GM23248 (cell line): ENCODE results near the gene MTHFR. TPM values are rescaled to one million over a fixed set of nuclear protein-coding genes. Genes with fewer than 3 reads are reported as not detected.
"Not testable (repeated sequence)": the region's sequence is repeated elsewhere in the genome, so short reads cannot be mapped to it uniquely, and the experiment has no call there.

ENCODE experiments used
- DNase-seq: peaks from one replicate; pipeline ENCODE4 v3.0.0-alpha.2; 2015
- H2AFZ ChIP-seq: fragments of 200-600 bp; sonication (generic); 2 replicates; pipeline ENCODE4 v1.6.1; 2016; ENCODE audit warnings: antibody characterized with exemption
- H3F3A ChIP-seq: fragments of 200-600 bp; sonication (generic); 2 replicates; pipeline ENCODE4 v1.6.1; 2016; ENCODE audit warnings: mild to moderate bottlenecking, antibody characterized with exemption, mixed run types; ENCODE audit not compliant: insufficient read depth
- H3K27ac ChIP-seq: fragments of 200-600 bp; sonication (generic); 2 replicates; pipeline ENCODE4 v1.5.1; 2016; ENCODE audit warnings: mild to moderate bottlenecking
- H3K27me3 ChIP-seq: fragments of 200-600 bp; sonication (generic); replicated peaks from 2 replicates; pipeline ENCODE4 v1.6.1; 2016; ENCODE audit warnings: mild to moderate bottlenecking; ENCODE audit not compliant: insufficient read depth
- H3K36me3 ChIP-seq: fragments of 200-600 bp; sonication (generic); 2 replicates; pipeline ENCODE4 v1.6.1; 2016; ENCODE audit warnings: low read depth, mild to moderate bottlenecking
- H3K4me1 ChIP-seq: fragments of 200-600 bp; sonication (generic); 2 replicates; pipeline ENCODE4 v1.6.1; 2016; ENCODE audit warnings: mild to moderate bottlenecking; ENCODE audit not compliant: insufficient read depth
- H3K4me2 ChIP-seq: fragments of 200-600 bp; sonication (generic); one replicate; pipeline ENCODE4 v1.6.1; 2016; ENCODE audit warnings: mild to moderate bottlenecking; ENCODE audit not compliant: unreplicated experiment
- H3K4me3 ChIP-seq: fragments of 200-600 bp; sonication (generic); 2 replicates; pipeline ENCODE4 v1.5.1; 2016; ENCODE audit warnings: mild to moderate bottlenecking
- H3K79me2 ChIP-seq: fragments of 200-600 bp; sonication (generic); 2 replicates; pipeline ENCODE4 v1.6.1; 2016; ENCODE audit warnings: mild to moderate bottlenecking; ENCODE audit not compliant: insufficient read depth
- H3K9ac ChIP-seq: fragments of 200-600 bp; sonication (generic); 2 replicates; pipeline ENCODE4 v1.6.1; 2016; ENCODE audit warnings: mild to moderate bottlenecking
- H3K9me2 ChIP-seq: fragments of 200-600 bp; sonication (generic); 2 replicates; pipeline ENCODE4 v1.6.1; 2016; ENCODE audit warnings: mixed run types, mild to moderate bottlenecking, moderate library complexity; ENCODE audit not compliant: insufficient read depth
- H3K9me3 ChIP-seq: fragments of 200-600 bp; sonication (generic); one replicate; pipeline ENCODE4 v1.6.1; 2017; ENCODE audit warnings: low read depth
- H4K20me1 ChIP-seq: fragments of 200-600 bp; sonication (generic); 2 replicates; pipeline ENCODE4 v1.6.0; 2016; ENCODE audit not compliant: insufficient read depth
- EZH2 ChIP-seq: fragments of 200-600 bp; sonication (generic); IDR thresholded peaks from 2 replicates; pipeline ENCODE4 v1.6.1; 2018; ENCODE audit warnings: antibody characterized with exemption, mild to moderate bottlenecking; ENCODE audit not compliant: insufficient read depth, poor library complexity, severe bottlenecking
- EZH2phosphoT487 ChIP-seq: fragments of 200-600 bp; sonication (generic); IDR thresholded peaks from 2 replicates; pipeline ENCODE4 v1.6.1; 2018; ENCODE audit warnings: antibody characterized with exemption, moderate library complexity, mild to moderate bottlenecking, low read depth; ENCODE audit not compliant: insufficient read depth
- WGBS, 2 experiments: methylation state at CpG; one replicate each; pipeline ENCODE4 v1.1.6; 2015 to 2017; ENCODE audit warnings: low lambda C conversion rate in 2 of 2, low coverage in 1 of 2; ENCODE audit errors: missing lambda C conversion rate in 2 of 2; 5-methylcytosine and 5-hydroxymethylcytosine counted together
- in situ Hi-C: fragments of 300-500 bp; cut with MboI; formaldehyde crosslinking; loops from 2 replicates; pipeline ENCODE4 v1.15.0; 2020
- polyA plus RNA-seq: library from polyadenylated mRNA; unstranded; fragments of >200 nt; fragmentation: Nextera tagmentation; extraction: Ambion mirVana; gene quantifications from 2 replicates; pipeline ENCODE4 v1.2.1, GENCODE V29; 2016
- total RNA-seq: library from RNA; depleted of rRNA; stranded (reverse); fragments of >200 nt; shearing (Covaris generic); gene quantifications from 2 replicates; pipeline ENCODE4 v1.2.3, GENCODE V29; 2014

Gene MTHFR
- total and polyA plus RNA-seq, 2 experiments from 2014 or later = 5.1 to 16.1 TPM

DNA sequence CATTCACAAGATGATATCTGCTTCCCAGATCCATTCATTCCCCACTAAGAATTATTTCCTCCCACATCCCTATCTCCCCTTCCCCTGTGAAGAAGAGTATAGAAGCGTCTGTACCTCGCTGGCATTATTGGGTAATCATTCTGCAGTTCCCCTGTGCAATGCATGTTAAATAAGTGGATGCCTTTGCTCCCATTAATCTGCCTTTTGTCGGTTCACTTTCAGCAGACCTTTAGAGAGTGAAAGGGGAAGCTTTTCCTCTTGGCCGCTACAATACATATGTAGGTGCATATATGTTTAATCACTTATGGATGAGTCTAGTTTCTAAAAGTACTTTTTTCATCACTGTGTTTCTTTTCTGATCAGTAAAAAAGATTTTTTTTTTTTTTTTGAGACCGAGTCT, 7.3 kb upstream of the MTHFR start:
- 94 to 99% methylated on average over 5 of the region's 5 CpGs for WGBS, 2 experiments
- H3K79me2 ChIP-seq = peaks cover 62% of the 10 kb centered on the region
- no peak overlapping the region for H2AFZ ChIP-seq
- no peak overlapping the region for H3K9ac ChIP-seq
- H3F3A ChIP-seq = no peaks in the 10 kb centered on the region
- H3K9me2 ChIP-seq = no peaks in the 10 kb centered on the region
- no peaks in the 10 kb centered on the region for H3K9me3 ChIP-seq
- H3K4me2 ChIP-seq = no peak overlapping the region
- H3K4me3 ChIP-seq = no peak overlapping the region
- H3K36me3 ChIP-seq = peaks cover 32% of the 10 kb centered on the region
- no peaks in the 10 kb centered on the region for H4K20me1 ChIP-seq
- no peaks in the 10 kb centered on the region for H3K27me3 ChIP-seq
- no peak for DNase-seq
- in situ Hi-C loops = no loop called here
- no peak overlapping the region for H3K27ac ChIP-seq
- TF ChIP-seq EZH2 (no peak), EZH2phosphoT487 (no peak)
- no peaks in the 10 kb centered on the region for H3K4me1 ChIP-seq

- Histone ChIP-seq H3K36me3 (peaks cover 6% of the 10 kb centered on the region; the same call in 1 of the 2 replicates), H3K4me3 (peak overlapping the region; percentile 84), H3K9me2 (no peaks in the 10 kb centered on the region), H3K27me3 (no peaks in the 10 kb centered on the region), H3K79me2 (peaks cover 71% of the 10 kb centered on the region), H2AFZ (peak overlapping the region; percentile 82; the same call in 1 of the 2 replicates), H3F3A (peaks cover 24% of the 10 kb centered on the region), H3K9ac (peak overlapping the region; percentile 91), H3K9me3 (no peaks in the 10 kb centered on the region), H3K27ac (peak overlapping the region; percentile 75; the same call in 1 of the 2 replicates), H3K4me1 (peaks cover 28% of the 10 kb centered on the region), H4K20me1 (no peaks in the 10 kb centered on the region), H3K4me2 (peak overlapping the region; percentile 92)
- WGBS, 2 experiments = 51 to 53% methylated on average over 2 of the region's 2 CpGs
- TF ChIP-seq EZH2phosphoT487 (no peak), EZH2 (no peak)
- no peak for DNase-seq
- in situ Hi-C loops = no loop called here
Measured at GRCh38 chr1:11807133-11807532, 1.4 kb upstream of the MTHFR start.

DNA sequence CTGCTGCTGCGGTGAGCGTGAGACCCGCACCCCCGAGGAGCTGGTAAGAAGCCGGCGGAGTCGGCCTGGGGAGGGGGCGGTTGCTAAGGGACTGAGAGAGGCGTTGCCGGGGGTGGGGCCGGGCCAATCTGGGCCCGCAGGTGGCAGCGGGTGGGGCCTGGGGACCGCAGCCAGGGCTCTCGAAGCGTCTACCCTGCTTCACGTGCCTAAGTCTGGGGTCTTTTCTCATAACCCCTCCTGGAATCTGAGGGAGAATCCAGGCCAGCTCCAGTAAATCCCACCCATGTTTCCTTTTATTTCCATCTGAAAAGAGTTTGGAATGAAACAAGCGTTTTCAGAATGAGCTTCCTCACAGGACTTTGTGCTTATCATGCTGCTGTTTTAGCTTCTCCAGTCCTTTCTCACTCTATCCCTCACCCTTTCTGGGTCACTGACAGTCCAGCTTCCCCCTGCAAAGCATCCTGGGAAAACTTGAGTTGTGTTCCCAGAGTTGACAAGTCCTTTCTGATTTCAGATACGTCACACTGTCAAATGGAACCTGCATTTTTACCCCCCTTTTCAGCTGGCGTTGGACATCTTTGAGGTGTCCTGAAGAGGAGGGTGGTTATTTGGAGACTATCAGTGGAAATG, 658 bp upstream of the MTHFR start:
- no peaks in the 10 kb centered on the region for H3K9me2 ChIP-seq
- peak overlapping the region; percentile 75 for H3K27ac ChIP-seq
- in situ Hi-C loops = no loop called here
- no peaks in the 10 kb centered on the region for H3K27me3 ChIP-seq
- H3K4me1 ChIP-seq = peaks cover 28% of the 10 kb centered on the region
- peak overlapping the region; percentile 91 for H3K9ac ChIP-seq
- peak overlapping the region; percentile 82 for H2AFZ ChIP-seq
- H3K4me2 ChIP-seq = peak overlapping the region; percentile 92
- TF ChIP-seq EZH2 (no peak), EZH2phosphoT487 (no peak)
- H3K4me3 ChIP-seq = peak overlapping the region; percentile 84
- no peaks in the 10 kb centered on the region for H3K9me3 ChIP-seq
- no peaks in the 10 kb centered on the region for H4K20me1 ChIP-seq
- H3F3A ChIP-seq = peaks cover 26% of the 10 kb centered on the region
- peaks cover 6% of the 10 kb centered on the region; the same call in 1 of the 2 replicates for H3K36me3 ChIP-seq
- peak; percentile 73 for DNase-seq
- H3K79me2 ChIP-seq = peaks cover 69% of the 10 kb centered on the region
- WGBS, 2 experiments = 0 to 7% methylated on average over 14 to 15 of the region's 20 CpGs

DNA sequence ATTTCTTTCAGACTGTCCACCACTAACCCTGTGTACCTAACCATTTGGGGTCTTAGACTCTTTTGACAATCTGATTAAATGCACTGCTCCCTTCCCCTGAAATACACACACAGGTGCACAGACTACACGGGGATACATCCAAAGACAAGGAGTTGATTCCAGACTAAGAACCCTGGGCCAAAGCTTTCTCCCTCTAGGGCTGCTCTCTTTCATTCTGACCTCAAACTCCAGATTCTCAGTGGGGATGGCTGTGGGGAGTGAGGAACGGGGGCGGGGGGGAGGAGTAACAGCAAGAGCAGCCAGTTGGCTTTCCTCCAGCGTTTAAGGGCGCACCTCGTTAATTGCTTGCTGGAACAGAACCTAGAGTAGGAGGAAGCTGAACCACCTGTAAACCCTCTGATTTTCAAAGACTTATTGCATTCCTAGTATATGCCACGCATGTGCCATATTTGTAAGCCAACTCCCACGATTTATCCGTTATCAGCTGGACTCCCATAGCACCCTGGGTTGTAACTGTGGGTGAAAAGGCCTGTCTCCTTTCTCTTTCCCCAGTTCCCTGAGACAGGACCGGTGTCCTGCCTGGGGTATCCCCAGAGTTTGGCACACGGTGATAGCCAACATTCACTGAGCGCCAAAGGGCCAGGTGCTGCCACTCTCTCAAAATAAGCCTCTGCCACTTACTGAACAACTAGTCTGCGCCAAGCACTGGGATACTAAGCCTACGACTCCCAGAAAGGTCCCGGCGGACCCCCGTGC, 920 bp downstream of the MTHFR start:
- WGBS, 2 experiments = 3 to 5% methylated on average over 17 of the region's 17 CpGs
- H3K79me2 ChIP-seq = peaks cover 54% of the 10 kb centered on the region
- H3K9me2 ChIP-seq = no peaks in the 10 kb centered on the region
- no peaks in the 10 kb centered on the region for H4K20me1 ChIP-seq
- peaks cover 6% of the 10 kb centered on the region; the same call in 1 of the 2 replicates for H3K36me3 ChIP-seq
- in situ Hi-C loops = no loop called here
- H3F3A ChIP-seq = peaks cover 26% of the 10 kb centered on the region
- peak overlapping the region; percentile 79 for H3K27ac ChIP-seq
- TF ChIP-seq EZH2 (no peak), EZH2phosphoT487 (no peak)
- H3K9me3 ChIP-seq = no peaks in the 10 kb centered on the region
- peaks cover 28% of the 10 kb centered on the region for H3K4me1 ChIP-seq
- peak overlapping the region; percentile 84 for H3K4me3 ChIP-seq
- H3K4me2 ChIP-seq = peak overlapping the region; percentile 97
- peak overlapping the region; percentile 84 for H3K9ac ChIP-seq
- H2AFZ ChIP-seq = peak overlapping the region; percentile 61
- DNase-seq = peak; percentile 63
- H3K27me3 ChIP-seq = no peaks in the 10 kb centered on the region

DNA sequence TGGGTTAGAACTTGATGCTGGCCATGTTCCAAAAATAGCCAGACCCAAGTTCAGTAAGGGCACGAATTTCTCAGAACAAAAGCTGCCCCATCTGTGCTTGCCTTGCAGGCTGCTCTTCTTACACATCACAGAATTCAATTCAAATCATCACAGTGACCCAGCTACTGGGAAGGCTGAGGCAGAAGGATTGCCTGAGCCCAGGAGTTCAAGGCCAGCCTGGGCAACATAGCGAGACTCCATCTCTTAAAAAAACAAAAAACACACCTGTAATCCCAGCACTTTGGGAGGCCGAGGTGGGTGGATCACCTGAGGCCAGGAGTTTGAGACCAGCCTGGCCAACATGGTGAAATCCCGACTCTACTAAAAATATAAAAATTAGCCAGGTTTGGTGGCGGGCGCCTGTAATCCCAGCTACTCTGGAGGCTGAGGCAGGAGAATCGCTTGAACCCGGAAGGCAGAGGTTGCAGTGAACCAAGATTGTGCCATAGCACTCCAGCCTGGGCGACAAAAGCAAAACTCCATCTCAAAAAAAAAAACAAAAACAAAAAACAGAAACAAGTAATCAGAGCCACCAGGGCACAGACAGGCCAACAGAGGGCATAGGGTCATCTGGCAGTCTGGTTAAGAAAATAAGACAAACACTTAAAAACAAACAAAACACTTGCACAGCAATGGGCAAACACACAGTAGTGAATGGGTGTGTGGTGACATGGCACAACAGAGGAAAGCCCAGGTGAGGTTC, 1.7 kb downstream of the MTHFR start:
- H3K27me3 ChIP-seq, in situ Hi-C loops, H4K20me1 ChIP-seq, H3K9me3 ChIP-seq, H3K36me3 ChIP-seq, DNase-seq, H3K9me2 ChIP-seq: not testable (repeated sequence)
- WGBS, 2 experiments = 36% methylated on average over 8 to 9 of the region's 9 CpGs
- Histone ChIP-seq H3K4me1 (peaks cover 28% of the 10 kb centered on the region), H2AFZ (peak overlapping the region; percentile 72), H3K27ac (peak overlapping the region; percentile 79), H3K4me2 (peak overlapping the region; percentile 97), H3K79me2 (peaks cover 46% of the 10 kb centered on the region), H3K9ac (peak overlapping the region; percentile 84), H3K4me3 (peak overlapping the region; percentile 84), H3F3A (peaks cover 26% of the 10 kb centered on the region)
